K562 (cell line): ENCODE measurements around the gene CCNT1. TPM values are rescaled to one million over a fixed set of nuclear protein-coding genes. Genes with fewer than 3 reads are reported as not detected.

ENCODE experiments used
- ATAC-seq: fragments of 200-7000 bp; cut with Tn5 transposase; 3 replicates; pipeline ENCODE4 v1.9.1; 2020; ENCODE audit warnings: moderate library complexity
- BruUV-seq: library from RNA; stranded (reverse); fragments of 400-500 nt; replicated peaks from 2 replicates; lab custom pipeline; 2021; lab: Mats Ljungman, UMichigan
- CTCF ChIA-PET: fragments of 300-600 bp; formaldehyde crosslinking; extraction: SDS; loops from one replicate; lab custom pipeline; 2021; ENCODE audit warnings: low intra/inter-chr PET ratio; lab: Yijun Ruan, JAX
- POLR2A ChIA-PET: fragments of 300-600, 350-650 bp; sonication (Branson Sonifier 250); formaldehyde crosslinking; extraction: SDS; loops from one replicate; lab custom pipeline; 2021; ENCODE audit warnings: antibody characterized with exemption, inconsistent platforms; lab: Yijun Ruan, JAX
- DNase-seq, 4 experiments: peaks; one replicate each; pipeline versions ENCODE4 v3.0.0 to v3.0.0-alpha.2; 2011 to 2018; ENCODE audit warnings: low spot score in 3 of 4, mixed read lengths in 3 of 4; ENCODE audit errors: extremely low read depth in 1 of 4
- FAIRE-seq: peaks from 2 replicates; lab custom pipeline; 2011; peaks lifted over from hg19 to GRCh38; lab: Jason Lieb, UNC
- H2AFZ ChIP-seq: 2 replicates; pipeline ENCODE4 v1.6.0; 2011; ENCODE audit warnings: low read depth, low read length, control low read depth, inconsistent platforms
- H3K27ac ChIP-seq: fragments of 200-600 bp; 3 replicates; pipeline ENCODE4 v1.8.0; 2011; ENCODE audit warnings: low read depth, mild to moderate bottlenecking, control low read depth, inconsistent platforms, low read length, moderate library complexity, mixed read lengths; ENCODE audit errors: extremely low read depth
- H3K27me3 ChIP-seq, 2 experiments: fragments of 300-600 bp in 1 of 2; 2 replicates in 1 of 2; 3 replicates in 1 of 2; pipeline versions ENCODE4 v1.6.0 to v1.8.0; 2011; ENCODE audit warnings: inconsistent platforms in 2 of 2, low read length in 2 of 2, mild to moderate bottlenecking in 1 of 2, mixed read lengths in 1 of 2, moderate library complexity in 1 of 2; ENCODE audit not compliant: control insufficient read depth in 2 of 2, insufficient read depth in 2 of 2
- H3K36me3 ChIP-seq: fragments of 300-600 bp; 3 replicates; pipeline ENCODE4 v1.8.0; 2011; ENCODE audit warnings: mild to moderate bottlenecking, low read length, inconsistent platforms; ENCODE audit not compliant: control insufficient read depth, insufficient read depth
- H3K4me1 ChIP-seq, 2 experiments: fragments of 200-600 bp in 1 of 2; replicated peaks in 1 of 2; 2 replicates in 1 of 2; 3 replicates in 1 of 2; pipeline versions ENCODE4 v1.5.1 to v1.8.0; 2011; ENCODE audit warnings: inconsistent platforms in 2 of 2, low read length in 2 of 2, mild to moderate bottlenecking in 1 of 2, mixed read lengths in 1 of 2, moderate library complexity in 1 of 2; ENCODE audit not compliant: control insufficient read depth in 2 of 2, insufficient read depth in 2 of 2
- H3K4me2 ChIP-seq: 2 replicates; pipeline ENCODE4 v1.6.1; 2011; ENCODE audit warnings: low read length, control low read depth, inconsistent platforms, mixed read lengths; ENCODE audit not compliant: insufficient read depth
- H3K4me3 ChIP-seq: fragments of 200-600 bp; sonication (generic), shearing (Covaris generic); 2 replicates; pipeline ENCODE4 v1.5.1; 2016; ENCODE audit warnings: control low read depth, inconsistent platforms
- H3K79me2 ChIP-seq: fragments of 200-600 bp; 3 replicates; pipeline ENCODE4 v1.8.0; 2011; ENCODE audit warnings: low read length, inconsistent platforms; ENCODE audit not compliant: control insufficient read depth, insufficient read depth
- H3K9ac ChIP-seq, 2 experiments: 2 replicates each; pipeline versions ENCODE4 v1.6.0 to v1.6.1; 2011; ENCODE audit warnings: low read depth in 2 of 2, low read length in 2 of 2, control low read depth in 1 of 2, inconsistent platforms in 1 of 2, mild to moderate bottlenecking in 1 of 2, mixed read lengths in 1 of 2; ENCODE audit not compliant: insufficient read depth in 1 of 2
- H3K9me1 ChIP-seq: one replicate; pipeline ENCODE4 v1.6.0; 2011; ENCODE audit warnings: inconsistent platforms, mild to moderate bottlenecking, low read length, moderate library complexity; ENCODE audit not compliant: control insufficient read depth, insufficient read depth
- H3K9me3 ChIP-seq: replicated peaks from 2 replicates; pipeline ENCODE4 v1.5.1; 2011; ENCODE audit warnings: low read depth, low read length, inconsistent platforms; ENCODE audit not compliant: control insufficient read depth, insufficient read depth
- H4K20me1 ChIP-seq: replicated peaks from 2 replicates; pipeline ENCODE4 v1.6.1; 2011; ENCODE audit warnings: low read length, inconsistent platforms, mixed read lengths; ENCODE audit not compliant: control insufficient read depth, insufficient read depth
- CBFB ChIP-seq: sonication (generic); formaldehyde crosslinking; IDR thresholded peaks from 2 replicates; pipeline ENCODE4 v1.4.0; 2020; ENCODE audit warnings: mild to moderate bottlenecking, missing genetic modification reagents
- CEBPB ChIP-seq: fragments of 450-650 bp; IDR thresholded peaks from 2 replicates; pipeline ENCODE4 v1.6.1; 2016; ENCODE audit warnings: missing genetic modification characterization, missing compliant biosample characterization
- CREBBP ChIP-seq: IDR thresholded peaks from one replicate; pipeline ENCODE4 v1.6.1; 2012; ENCODE audit warnings: low read depth, mild to moderate bottlenecking, control low read depth, inconsistent platforms, low read length
- ETV5 ChIP-seq: sonication (generic); formaldehyde crosslinking; IDR thresholded peaks from 2 replicates; pipeline ENCODE4 v1.4.0; 2020; ENCODE audit warnings: low read depth, mild to moderate bottlenecking, missing genetic modification reagents
- PHTF2 ChIP-seq: fragments of 250-450 bp; sonication (Bioruptor Pico); IDR thresholded peaks from 2 replicates; pipeline ENCODE4 v1.5.0; 2021; ENCODE audit warnings: mild to moderate bottlenecking
- ZC3H11A ChIP-seq: IDR thresholded peaks from 2 replicates; pipeline ENCODE4 v1.6.1; 2012; ENCODE audit warnings: low read depth, low read length, improper control_type of control experiment
- ZKSCAN3 ChIP-seq: fragments of 250-450 bp; sonication (Bioruptor Pico); IDR thresholded peaks from 2 replicates; pipeline ENCODE4 v1.4.0; 2020
- ZNF23 ChIP-seq: fragments of 250-450 bp; sonication (Bioruptor Pico); IDR thresholded peaks from 2 replicates; pipeline ENCODE4 v1.4.0; 2020; ENCODE audit warnings: mild to moderate bottlenecking
- ZNF76 ChIP-seq: fragments of 250-450 bp; sonication (Bioruptor Pico); IDR thresholded peaks from 2 replicates; pipeline ENCODE4 v1.4.0; 2020; ENCODE audit warnings: mild to moderate bottlenecking, moderate library complexity, borderline replicate concordance
- WGBS: fragments of 100-300 bp; shearing (Covaris generic); methylation state at CpG from one replicate; pipeline ENCODE4 v1.1.6; 2016; ENCODE audit warnings: low coverage, mixed read lengths; ENCODE audit not compliant: insufficient coverage; ENCODE audit errors: missing lambda C conversion rate; 5-methylcytosine and 5-hydroxymethylcytosine counted together
- in situ Hi-C: fragments of 300-500 bp; cut with MboI; formaldehyde crosslinking; loops from 4 replicates; pipeline ENCODE4 v1.15.0; 2018; ENCODE audit warnings: inconsistent platforms, mixed read lengths
- intact Hi-C: fragments of 100-400 bp; cut with micrococcal nuclease; formaldehyde crosslinking; loops from 2 replicates; pipeline ENCODE4 v1.14.2; 2022
- polyA plus RNA-seq, 8 experiments: library from polyadenylated mRNA; depleted of rRNA in 4 of 8; stranded (reverse) in 5 of 8; unstranded in 3 of 8; fragments of >200 nt; fragmentation: Nextera tagmentation in 2 of 8; fragmentation: Illumina TruSeq in 1 of 8; extraction: Ambion mirVana in 2 of 8; extraction: Trizol in 1 of 8; gene quantifications; 2 replicates each; pipeline versions ENCODE4 v1.2.1 to v1.2.3, GENCODE V29; 2011 to 2014; ENCODE audit warnings: inconsistent platforms in 1 of 8, missing spikeins in 1 of 8
- total RNA-seq, 7 experiments: library from RNA; depleted of rRNA in 6 of 7; stranded (reverse); fragments of >200 nt in 6 of 7; fragmentation: Illumina TruSeq in 2 of 7; extraction: Trizol in 2 of 7; gene quantifications; 2 replicates each; pipeline versions ENCODE4 v1.2.1 to v1.2.3, GENCODE V29; 2011 to 2021; ENCODE audit warnings: low replicate concordance in 1 of 7
- TF ChIP-seq, protein P1 (sequence below): sonication (generic); formaldehyde crosslinking; IDR thresholded peaks from 2 replicates; pipeline ENCODE4 v1.8.0; 2022; ENCODE audit warnings: mild to moderate bottlenecking, missing genetic modification reagents

The CCNT1 gene
- total and polyA plus RNA-seq, 9 of the 15 experiments (the other 6 are each of a cell fraction or from before 2014, with no cell fraction given) = 9.7 to 52.4 (median 33.4) TPM

DNA sequence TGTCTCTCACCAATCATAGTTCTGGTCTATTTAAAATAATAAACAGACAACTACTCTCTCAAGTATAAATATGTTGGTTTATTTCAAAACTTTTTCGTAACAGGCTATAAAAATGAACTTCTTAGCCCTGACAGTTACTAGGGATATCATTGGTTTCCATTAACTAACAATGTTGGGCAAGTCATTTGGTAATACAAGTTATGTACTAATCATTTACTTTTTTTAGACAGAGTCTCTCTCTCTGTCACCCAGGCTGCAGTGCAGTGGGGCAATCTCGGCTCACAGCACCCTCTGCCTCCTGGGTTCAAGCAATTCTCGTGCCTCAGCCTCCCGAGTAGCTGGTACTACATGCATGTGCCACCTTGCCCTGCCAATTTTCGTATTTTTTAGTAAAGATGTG is 19.9 kb downstream of the CCNT1 start (continued):
- TF ChIP-seq, protein P1, sequence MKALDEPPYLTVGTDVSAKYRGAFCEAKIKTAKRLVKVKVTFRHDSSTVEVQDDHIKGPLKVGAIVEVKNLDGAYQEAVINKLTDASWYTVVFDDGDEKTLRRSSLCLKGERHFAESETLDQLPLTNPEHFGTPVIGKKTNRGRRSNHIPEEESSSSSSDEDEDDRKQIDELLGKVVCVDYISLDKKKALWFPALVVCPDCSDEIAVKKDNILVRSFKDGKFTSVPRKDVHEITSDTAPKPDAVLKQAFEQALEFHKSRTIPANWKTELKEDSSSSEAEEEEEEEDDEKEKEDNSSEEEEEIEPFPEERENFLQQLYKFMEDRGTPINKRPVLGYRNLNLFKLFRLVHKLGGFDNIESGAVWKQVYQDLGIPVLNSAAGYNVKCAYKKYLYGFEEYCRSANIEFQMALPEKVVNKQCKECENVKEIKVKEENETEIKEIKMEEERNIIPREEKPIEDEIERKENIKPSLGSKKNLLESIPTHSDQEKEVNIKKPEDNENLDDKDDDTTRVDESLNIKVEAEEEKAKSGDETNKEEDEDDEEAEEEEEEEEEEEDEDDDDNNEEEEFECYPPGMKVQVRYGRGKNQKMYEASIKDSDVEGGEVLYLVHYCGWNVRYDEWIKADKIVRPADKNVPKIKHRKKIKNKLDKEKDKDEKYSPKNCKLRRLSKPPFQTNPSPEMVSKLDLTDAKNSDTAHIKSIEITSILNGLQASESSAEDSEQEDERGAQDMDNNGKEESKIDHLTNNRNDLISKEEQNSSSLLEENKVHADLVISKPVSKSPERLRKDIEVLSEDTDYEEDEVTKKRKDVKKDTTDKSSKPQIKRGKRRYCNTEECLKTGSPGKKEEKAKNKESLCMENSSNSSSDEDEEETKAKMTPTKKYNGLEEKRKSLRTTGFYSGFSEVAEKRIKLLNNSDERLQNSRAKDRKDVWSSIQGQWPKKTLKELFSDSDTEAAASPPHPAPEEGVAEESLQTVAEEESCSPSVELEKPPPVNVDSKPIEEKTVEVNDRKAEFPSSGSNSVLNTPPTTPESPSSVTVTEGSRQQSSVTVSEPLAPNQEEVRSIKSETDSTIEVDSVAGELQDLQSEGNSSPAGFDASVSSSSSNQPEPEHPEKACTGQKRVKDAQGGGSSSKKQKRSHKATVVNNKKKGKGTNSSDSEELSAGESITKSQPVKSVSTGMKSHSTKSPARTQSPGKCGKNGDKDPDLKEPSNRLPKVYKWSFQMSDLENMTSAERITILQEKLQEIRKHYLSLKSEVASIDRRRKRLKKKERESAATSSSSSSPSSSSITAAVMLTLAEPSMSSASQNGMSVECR (CRISPR knock-in tag) = no peak

DNA sequence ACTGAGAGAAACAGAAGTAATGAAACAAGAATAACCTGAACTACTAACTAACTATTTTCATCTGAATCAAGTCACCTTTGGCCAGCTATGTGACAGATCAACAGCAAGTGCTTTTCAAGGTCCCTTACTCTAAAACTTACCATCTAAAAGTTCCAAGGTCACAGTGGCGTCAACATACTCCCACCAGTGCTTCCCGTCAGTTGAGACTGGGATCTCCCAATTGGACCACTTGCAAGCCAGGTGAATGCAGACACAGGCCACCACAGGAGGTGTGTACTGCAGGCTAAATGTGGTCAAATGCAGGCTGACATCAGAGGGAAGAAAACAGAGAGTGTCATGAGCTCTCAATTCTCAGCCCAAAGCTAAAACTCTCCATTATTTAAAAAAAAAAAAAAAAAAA is 20.6 kb downstream of the CCNT1 start:
- Histone ChIP-seq H4K20me1 (peaks cover 14% of the 10 kb centered on the region; the same call in 1 of the 2 replicates), H2AFZ (no peak overlapping the region), H3K79me2 (peaks cover 42% of the 10 kb centered on the region), H3K9me3 (no peaks in the 10 kb centered on the region), H3K27ac (no peak overlapping the region), H3K4me1 (peaks cover 5 to 16% of the 10 kb centered on the region in 2 experiments; a peak in 3 of 5 replicates), H3K27me3 (no peaks in the 10 kb centered on the region), H3K9ac (no peak overlapping the region), H3K9me1 (no peaks in the 10 kb centered on the region), H3K4me2 (no peak overlapping the region), H3K36me3 (peaks cover 91% of the 10 kb centered on the region), H3K4me3 (no peak overlapping the region)
- ATAC-seq (no peak), DNase-seq (no peak), FAIRE-seq (no peak)
- no TSS peak for BruUV-seq
- ChIA-PET CTCF (no interaction called here), POLR2A (interaction anchor here (0.6 to 1.8 kb wide), 2 partner anchors 10 to 22 kb away, joined by 3 to 5 read pairs; no protein-coding TSS in a partner anchor)
- WGBS = 94% methylated on average over 2 of the region's 2 CpGs
- in situ Hi-C loops = no loop called here
- intact Hi-C loops = no loop called here
- TF ChIP-seq PHTF2 (CRISPR knock-in tag) (no peak), ZNF23 (CRISPR knock-in tag) (no peak), ZNF76 (no peak), ZC3H11A (no peak), CEBPB (tag) (no peak), CBFB (CRISPR knock-in tag) (no peak), ZKSCAN3 (CRISPR knock-in tag) (no peak), CREBBP (no peak), ETV5 (CRISPR knock-in tag) (no peak)
